SK-N-SH treated with all-trans-retinoic acid at 6 μM for 48 hours (cell line): ENCODE measurements around the gene RASA3.

ENCODE experiments used
- RARB ChIP-seq: fragments of 250-450 bp; sonication (Bioruptor Pico); IDR thresholded peaks from 2 replicates; pipeline ENCODE4 v1.8.0; 2021; ENCODE audit warnings: mild to moderate bottlenecking, moderate library complexity
- TF ChIP-seq, protein P1 (sequence below): fragments of 250-450 bp; sonication (Bioruptor Pico); IDR thresholded peaks from 2 replicates; pipeline ENCODE4 v1.8.0; 2020; ENCODE audit warnings: mild to moderate bottlenecking, moderate library complexity, borderline replicate concordance

DNA sequence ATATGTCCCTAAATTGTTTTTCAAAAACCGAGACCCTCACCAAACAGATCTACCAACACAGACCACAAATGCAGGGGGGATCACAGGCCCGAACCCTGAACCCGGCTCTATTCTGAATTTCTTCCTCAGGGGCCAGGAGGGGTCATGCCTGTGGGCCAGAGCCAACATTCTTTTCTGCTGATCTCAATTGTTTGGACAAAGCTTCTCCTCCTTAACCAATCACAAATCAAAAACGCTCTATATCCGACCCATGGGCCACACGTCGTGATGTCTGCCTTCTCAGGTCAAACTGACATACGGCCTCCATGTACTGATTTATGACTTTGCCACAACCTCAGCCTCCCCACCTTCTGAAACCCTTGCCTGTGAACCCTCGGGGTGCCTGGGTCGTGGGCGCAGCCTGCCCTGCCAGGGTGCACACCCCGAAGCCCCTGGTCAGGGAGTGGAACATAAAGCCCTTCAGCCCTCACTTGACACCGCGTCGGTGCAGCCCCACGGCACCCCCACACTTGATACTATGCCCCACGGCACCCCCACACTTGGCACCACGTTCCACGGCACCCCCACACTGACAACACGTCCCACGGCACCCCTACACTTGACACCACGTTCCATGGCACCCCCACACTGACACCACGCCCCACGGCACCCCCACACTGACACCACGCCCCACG, 100.2 kb downstream of the RASA3 start:
- TF ChIP-seq RARB (CRISPR knock-in tag), result no peak
- TF ChIP-seq, protein P1, sequence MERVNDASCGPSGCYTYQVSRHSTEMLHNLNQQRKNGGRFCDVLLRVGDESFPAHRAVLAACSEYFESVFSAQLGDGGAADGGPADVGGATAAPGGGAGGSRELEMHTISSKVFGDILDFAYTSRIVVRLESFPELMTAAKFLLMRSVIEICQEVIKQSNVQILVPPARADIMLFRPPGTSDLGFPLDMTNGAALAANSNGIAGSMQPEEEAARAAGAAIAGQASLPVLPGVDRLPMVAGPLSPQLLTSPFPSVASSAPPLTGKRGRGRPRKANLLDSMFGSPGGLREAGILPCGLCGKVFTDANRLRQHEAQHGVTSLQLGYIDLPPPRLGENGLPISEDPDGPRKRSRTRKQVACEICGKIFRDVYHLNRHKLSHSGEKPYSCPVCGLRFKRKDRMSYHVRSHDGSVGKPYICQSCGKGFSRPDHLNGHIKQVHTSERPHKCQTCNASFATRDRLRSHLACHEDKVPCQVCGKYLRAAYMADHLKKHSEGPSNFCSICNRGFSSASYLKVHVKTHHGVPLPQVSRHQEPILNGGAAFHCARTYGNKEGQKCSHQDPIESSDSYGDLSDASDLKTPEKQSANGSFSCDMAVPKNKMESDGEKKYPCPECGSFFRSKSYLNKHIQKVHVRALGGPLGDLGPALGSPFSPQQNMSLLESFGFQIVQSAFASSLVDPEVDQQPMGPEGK (CRISPR knock-in tag), result no peak
